ENCODE measurements around the gene CLIC4.

GRCh38 chr1:24888971-24889676 is 143.9 kb downstream of the CLIC4 start:
- TF ChIP-seq POLR2A (IDR thresholded peaks at IDR 0.05) (no peak), CTCF (IDR thresholded peaks at IDR 0.05) (no peak), POLR2AphosphoS5 (IDR thresholded peaks at IDR 0.05; ENCODE audit: insufficient read depth in 1 of 2, low read depth in 1 of 2) (no peak)
